IMR-90 (cell line): ENCODE data around the gene KLF11. TPM values are rescaled to one million over a fixed set of nuclear protein-coding genes. Genes with fewer than 3 reads are reported as not detected.

Experiments
- ATAC-seq: fragments of 200-7000 bp; cut with Tn5 transposase; 2 replicates; pipeline ENCODE4 v1.9.1; 2020; ENCODE audit warnings: low read depth, mild to moderate bottlenecking, moderate library complexity
- BruUV-seq: library from RNA; stranded (reverse); fragments of 400-500 nt; replicated peaks from 2 replicates; lab custom pipeline; 2021; lab: Mats Ljungman, UMichigan
- CTCF ChIA-PET: fragments of 300-600 bp; formaldehyde crosslinking; extraction: SDS; loops from one replicate; lab custom pipeline; 2021; ENCODE audit warnings: antibody characterized with exemption; lab: Yijun Ruan, JAX
- POLR2A ChIA-PET: fragments of 300-600 bp; sonication (Branson Sonifier 250); formaldehyde crosslinking; loops from one replicate; lab custom pipeline; 2022; ENCODE audit warnings: antibody characterized with exemption; ENCODE audit not compliant: unreplicated experiment; lab: Charles Lee
- DNase-seq: peaks from one replicate; pipeline ENCODE4 v3.0.0; 2013
- H2AFZ ChIP-seq: replicated peaks from 2 replicates; pipeline ENCODE3; 2013; ENCODE audit warnings: low read length, mild to moderate bottlenecking; ENCODE audit not compliant: poor library complexity
- H2AK5ac ChIP-seq: 2 replicates; pipeline ENCODE4 v1.6.1; 2013; ENCODE audit warnings: low read depth, low read length, inconsistent platforms
- H2AK9ac ChIP-seq: replicated peaks from 2 replicates; pipeline ENCODE3; 2013; ENCODE audit warnings: mild to moderate bottlenecking, low read depth, low read length, moderate library complexity; ENCODE audit not compliant: poor library complexity
- H2BK120ac ChIP-seq: 2 replicates; pipeline ENCODE4 v1.6.1; 2013; ENCODE audit warnings: low read depth, low read length, inconsistent platforms
- H2BK15ac ChIP-seq: 3 replicates; pipeline ENCODE4 v1.6.1; 2013; ENCODE audit warnings: low read depth, low read length, inconsistent platforms
- H2BK20ac ChIP-seq: 2 replicates; pipeline ENCODE4 v1.6.1; 2013; ENCODE audit warnings: low read depth, mild to moderate bottlenecking, inconsistent platforms, low read length, moderate library complexity
- H2BK5ac ChIP-seq: 2 replicates; pipeline ENCODE4 v1.6.1; 2013; ENCODE audit warnings: mild to moderate bottlenecking, low read depth, low read length, inconsistent platforms; ENCODE audit not compliant: poor library complexity, severe bottlenecking
- H3K14ac ChIP-seq: replicated peaks from 2 replicates; pipeline ENCODE4 v1.6.1; 2013; ENCODE audit warnings: low read depth, low read length, inconsistent platforms
- H3K18ac ChIP-seq: 2 replicates; pipeline ENCODE4 v1.6.1; 2013; ENCODE audit warnings: low read depth, low read length, control low read depth
- H3K23ac ChIP-seq: 2 replicates; pipeline ENCODE4 v1.6.1; 2013; ENCODE audit warnings: low read depth, low read length, inconsistent platforms
- H3K27ac ChIP-seq: 2 replicates; pipeline ENCODE4 v1.5.1; 2013; ENCODE audit warnings: mild to moderate bottlenecking, control low read depth, low read length; ENCODE audit not compliant: insufficient read depth
- H3K27me3 ChIP-seq: 2 replicates; pipeline ENCODE4 v1.6.1; 2013; ENCODE audit warnings: low read length; ENCODE audit not compliant: control insufficient read depth, insufficient read depth
- H3K36me3 ChIP-seq: 2 replicates; pipeline ENCODE4 v1.6.1; 2013; ENCODE audit warnings: low read length, mixed read lengths; ENCODE audit not compliant: control insufficient read depth, insufficient read depth
- H3K4ac ChIP-seq: 2 replicates; pipeline ENCODE4 v1.6.1; 2013; ENCODE audit warnings: low read depth, low read length, inconsistent platforms
- H3K4me1 ChIP-seq: 2 replicates; pipeline ENCODE4 v1.6.1; 2013; ENCODE audit warnings: low read length, mixed read lengths; ENCODE audit not compliant: control insufficient read depth, insufficient read depth
- H3K4me2 ChIP-seq: 2 replicates; pipeline ENCODE4 v1.6.1; 2013; ENCODE audit warnings: low read depth, mild to moderate bottlenecking, control low read depth, low read length, moderate library complexity
- H3K4me3 ChIP-seq: 2 replicates; pipeline ENCODE4 v1.5.1; 2013; ENCODE audit warnings: low read depth, mild to moderate bottlenecking, control low read depth, low read length, moderate library complexity; ENCODE audit not compliant: insufficient read depth
- H3K56ac ChIP-seq: 2 replicates; pipeline ENCODE4 v1.6.1; 2013; ENCODE audit warnings: low read length, inconsistent platforms; ENCODE audit not compliant: insufficient read depth; ENCODE audit errors: extremely low read depth
- H3K79me1 ChIP-seq, 2 experiments: 2 replicates each; pipeline ENCODE4 v1.6.1; 2013; ENCODE audit warnings: low read length in 2 of 2, inconsistent platforms in 1 of 2, low read depth in 1 of 2
- H3K9ac ChIP-seq: 2 replicates; pipeline ENCODE4 v1.6.1; 2013; ENCODE audit warnings: low read depth, low read length, control low read depth
- H3K9me1 ChIP-seq: 2 replicates; pipeline ENCODE4 v1.6.1; 2013; ENCODE audit warnings: low read length, inconsistent platforms; ENCODE audit not compliant: insufficient read depth
- H3K9me3 ChIP-seq: 2 replicates; pipeline ENCODE4 v1.6.1; 2013; ENCODE audit warnings: low read length; ENCODE audit not compliant: control insufficient read depth, insufficient read depth
- H4K20me1 ChIP-seq: 2 replicates; pipeline ENCODE4 v1.6.1; 2013; ENCODE audit warnings: low read length, inconsistent platforms; ENCODE audit not compliant: insufficient read depth
- H4K5ac ChIP-seq: 2 replicates; pipeline ENCODE4 v1.6.1; 2013; ENCODE audit warnings: mild to moderate bottlenecking, low read depth, low read length, control low read depth
- H4K8ac ChIP-seq, 2 experiments: 2 replicates each; pipeline ENCODE4 v1.6.1; 2013; ENCODE audit warnings: low read depth in 2 of 2, low read length in 2 of 2, control low read depth in 1 of 2, inconsistent platforms in 1 of 2
- H4K91ac ChIP-seq: 2 replicates; pipeline ENCODE4 v1.6.1; 2013; ENCODE audit warnings: low read depth, low read length, inconsistent platforms; ENCODE audit not compliant: insufficient read depth
- CEBPB ChIP-seq: IDR thresholded peaks from 2 replicates; pipeline ENCODE4 v1.6.1; 2012; ENCODE audit warnings: low read depth, low read length, improper control_type of control experiment
- CHD1 ChIP-seq: IDR thresholded peaks from 2 replicates; pipeline ENCODE4 v1.6.1; 2012; ENCODE audit warnings: low read depth, low read length, improper control_type of control experiment
- FOS ChIP-seq: fragments of 150-350 bp; IDR thresholded peaks from 2 replicates; pipeline ENCODE4 v1.6.1; 2016; ENCODE audit warnings: low read depth, low read length
- MAFK ChIP-seq: IDR thresholded peaks from 2 replicates; pipeline ENCODE4 v1.6.1; 2012; ENCODE audit warnings: low read depth, low read length, improper control_type of control experiment
- MAZ ChIP-seq: IDR thresholded peaks from 2 replicates; pipeline ENCODE4 v1.6.1; 2012; ENCODE audit warnings: low read depth, mild to moderate bottlenecking, low read length, improper control_type of control experiment, moderate library complexity, borderline replicate concordance
- MXI1 ChIP-seq: IDR thresholded peaks from 2 replicates; pipeline ENCODE4 v1.6.1; 2012; ENCODE audit warnings: low read depth, mild to moderate bottlenecking, low read length, moderate library complexity, borderline replicate concordance
- NFE2L2 ChIP-seq: fragments of 150-350 bp; IDR thresholded peaks from 2 replicates; pipeline ENCODE4 v1.6.1; 2016; ENCODE audit warnings: low read depth, mild to moderate bottlenecking, low read length
- POLR2A ChIP-seq: IDR thresholded peaks from 2 replicates; pipeline ENCODE4 v1.6.1; 2012; ENCODE audit warnings: mild to moderate bottlenecking, low read depth, low read length
- RAD21 ChIP-seq: IDR thresholded peaks from 2 replicates; pipeline ENCODE4 v1.6.1; 2012; ENCODE audit warnings: low read length, improper control_type of control experiment
- RCOR1 ChIP-seq: IDR thresholded peaks from 2 replicates; pipeline ENCODE4 v1.6.1; 2012; ENCODE audit warnings: mild to moderate bottlenecking, low read length, improper control_type of control experiment; ENCODE audit not compliant: insufficient replicate concordance
- RFX5 ChIP-seq: IDR thresholded peaks from 2 replicates; pipeline ENCODE4 v1.8.0; 2012; ENCODE audit warnings: low read depth, mild to moderate bottlenecking, low read length, moderate library complexity
- SMC3 ChIP-seq: fragments of 150-350 bp; IDR thresholded peaks from 2 replicates; pipeline ENCODE4 v1.6.1; 2016; ENCODE audit warnings: low read depth, mild to moderate bottlenecking, antibody characterized with exemption, low read length, moderate library complexity
- WGBS, 2 experiments: methylation state at CpG; one replicate each; pipeline versions ENCODE4 v1.1.5 to v1.1.7; 2013; ENCODE audit warnings: missing lambda C conversion rate in 2 of 2; ENCODE audit not compliant: insufficient read length in 1 of 2; ENCODE audit errors: extremely low coverage in 2 of 2; 5-methylcytosine and 5-hydroxymethylcytosine counted together
- dilution Hi-C: fragments of 300-500 bp; cut with HindIII; formaldehyde crosslinking; loops from one replicate; pipeline ENCODE4 v1.14.3; 2018; ENCODE audit warnings: low sequenced_read_pairs; ENCODE audit not compliant: unreplicated experiment
- in situ Hi-C: fragments of 300-500 bp; cut with MboI; formaldehyde crosslinking; loops from 3 replicates; pipeline ENCODE4 v1.14.3; 2019; ENCODE audit warnings: low sequenced_read_pairs, inconsistent platforms, mixed read lengths
- intact Hi-C: fragments of 100-400 bp; cut with micrococcal nuclease; formaldehyde crosslinking; loops from 2 replicates; pipeline ENCODE4 v1.10.0; 2022
- polyA plus RNA-seq, 3 experiments: library from polyadenylated mRNA; depleted of rRNA; stranded (reverse); fragments of >200 nt; gene quantifications; 2 replicates each; pipeline ENCODE4 v1.2.3, GENCODE V29; 2012; ENCODE audit warnings: low replicate concordance in 1 of 3
- total RNA-seq: library from RNA; depleted of rRNA; stranded (reverse); fragments of >200 nt; gene quantifications from 2 replicates; pipeline ENCODE4 v1.2.3, GENCODE V29; 2012
- TF ChIP-seq, protein P1 (sequence below): conservative IDR thresholded peaks from 2 replicates; pipeline ENCODE4 v1.5.1; 2012; ENCODE audit warnings: mild to moderate bottlenecking, low read depth, low read length, improper control_type of control experiment
- TF ChIP-seq, protein P2 (sequence below): fragments of 150-350 bp; IDR thresholded peaks from 2 replicates; pipeline ENCODE4 v1.6.1; 2017; ENCODE audit warnings: mild to moderate bottlenecking, antibody characterized with exemption, low read length, low read depth
- TF ChIP-seq, protein P3 (sequence below): fragments of 150-350 bp; IDR thresholded peaks from 2 replicates; pipeline ENCODE4 v1.6.1; 2016; ENCODE audit warnings: low read depth, mild to moderate bottlenecking, low read length, moderate library complexity, borderline replicate concordance

Gene KLF11
- total and polyA plus RNA-seq, 2 of the 4 experiments (the other 2 are of a cell fraction) = 2.0 to 2.4 TPM

DNA sequence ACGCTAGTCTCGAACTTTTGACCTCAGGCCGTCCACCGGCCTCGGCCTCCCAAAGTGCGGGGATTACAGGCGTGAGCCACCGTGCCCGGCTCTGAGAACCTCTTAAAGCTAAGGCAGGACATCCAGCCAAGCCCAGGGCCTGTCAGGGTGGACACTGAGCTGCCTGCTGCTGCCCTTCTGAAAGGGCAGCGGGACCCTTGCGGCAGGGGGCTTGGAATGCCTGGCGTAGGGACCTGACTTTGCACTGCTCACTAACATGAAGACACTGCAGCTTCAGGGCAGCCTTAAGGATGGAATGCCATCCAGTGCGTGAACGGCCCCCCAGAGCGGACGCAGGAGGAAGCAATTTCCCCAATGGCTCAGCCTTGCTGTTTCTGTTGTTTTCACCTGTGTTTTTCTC lies 27.8 kb downstream of the KLF11 start:
- Histone ChIP-seq H3K9me1 (no peaks in the 10 kb centered on the region), H3K4ac (no peak overlapping the region), H2BK120ac (no peak overlapping the region), H4K8ac (no peak overlapping the region), H4K5ac (no peak overlapping the region), H2AFZ (no peak overlapping the region), H3K4me1 (no peaks in the 10 kb centered on the region), H3K4me3 (no peak overlapping the region), H2BK15ac (no peak overlapping the region), H2BK20ac (no peak overlapping the region), H2AK5ac (no peak overlapping the region), H3K27me3 (peaks cover 26% of the 10 kb centered on the region), H3K9ac (no peak overlapping the region), H3K79me1 (no peaks in the 10 kb centered on the region), H3K18ac (no peak overlapping the region), H4K20me1 (peaks cover 3% of the 10 kb centered on the region; the same call in 1 of the 2 replicates), H2AK9ac (no peak overlapping the region), H3K4me2 (no peak overlapping the region), H3K36me3 (no peaks in the 10 kb centered on the region), H4K91ac (no peak overlapping the region), H3K56ac (no peak overlapping the region), H3K27ac (no peak overlapping the region), H2BK5ac (no peak overlapping the region), H3K14ac (no peak overlapping the region), H3K23ac (no peak overlapping the region), H3K9me3 (peaks cover 2% of the 10 kb centered on the region; the same call in 1 of the 2 replicates)
- TF ChIP-seq RFX5 (no peak), FOS (no peak), NFE2L2 (no peak), RAD21 (no peak), RCOR1 (no peak), CHD1 (no peak), SMC3 (no peak), MAFK (no peak), POLR2A (no peak), MAZ (no peak), CEBPB (no peak), MXI1 (no peak)
- TF ChIP-seq, protein P1, sequence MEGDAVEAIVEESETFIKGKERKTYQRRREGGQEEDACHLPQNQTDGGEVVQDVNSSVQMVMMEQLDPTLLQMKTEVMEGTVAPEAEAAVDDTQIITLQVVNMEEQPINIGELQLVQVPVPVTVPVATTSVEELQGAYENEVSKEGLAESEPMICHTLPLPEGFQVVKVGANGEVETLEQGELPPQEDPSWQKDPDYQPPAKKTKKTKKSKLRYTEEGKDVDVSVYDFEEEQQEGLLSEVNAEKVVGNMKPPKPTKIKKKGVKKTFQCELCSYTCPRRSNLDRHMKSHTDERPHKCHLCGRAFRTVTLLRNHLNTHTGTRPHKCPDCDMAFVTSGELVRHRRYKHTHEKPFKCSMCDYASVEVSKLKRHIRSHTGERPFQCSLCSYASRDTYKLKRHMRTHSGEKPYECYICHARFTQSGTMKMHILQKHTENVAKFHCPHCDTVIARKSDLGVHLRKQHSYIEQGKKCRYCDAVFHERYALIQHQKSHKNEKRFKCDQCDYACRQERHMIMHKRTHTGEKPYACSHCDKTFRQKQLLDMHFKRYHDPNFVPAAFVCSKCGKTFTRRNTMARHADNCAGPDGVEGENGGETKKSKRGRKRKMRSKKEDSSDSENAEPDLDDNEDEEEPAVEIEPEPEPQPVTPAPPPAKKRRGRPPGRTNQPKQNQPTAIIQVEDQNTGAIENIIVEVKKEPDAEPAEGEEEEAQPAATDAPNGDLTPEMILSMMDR = no peak
- TF ChIP-seq, protein P2, sequence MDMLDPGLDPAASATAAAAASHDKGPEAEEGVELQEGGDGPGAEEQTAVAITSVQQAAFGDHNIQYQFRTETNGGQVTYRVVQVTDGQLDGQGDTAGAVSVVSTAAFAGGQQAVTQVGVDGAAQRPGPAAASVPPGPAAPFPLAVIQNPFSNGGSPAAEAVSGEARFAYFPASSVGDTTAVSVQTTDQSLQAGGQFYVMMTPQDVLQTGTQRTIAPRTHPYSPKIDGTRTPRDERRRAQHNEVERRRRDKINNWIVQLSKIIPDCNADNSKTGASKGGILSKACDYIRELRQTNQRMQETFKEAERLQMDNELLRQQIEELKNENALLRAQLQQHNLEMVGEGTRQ = no peak
- TF ChIP-seq, protein P3, sequence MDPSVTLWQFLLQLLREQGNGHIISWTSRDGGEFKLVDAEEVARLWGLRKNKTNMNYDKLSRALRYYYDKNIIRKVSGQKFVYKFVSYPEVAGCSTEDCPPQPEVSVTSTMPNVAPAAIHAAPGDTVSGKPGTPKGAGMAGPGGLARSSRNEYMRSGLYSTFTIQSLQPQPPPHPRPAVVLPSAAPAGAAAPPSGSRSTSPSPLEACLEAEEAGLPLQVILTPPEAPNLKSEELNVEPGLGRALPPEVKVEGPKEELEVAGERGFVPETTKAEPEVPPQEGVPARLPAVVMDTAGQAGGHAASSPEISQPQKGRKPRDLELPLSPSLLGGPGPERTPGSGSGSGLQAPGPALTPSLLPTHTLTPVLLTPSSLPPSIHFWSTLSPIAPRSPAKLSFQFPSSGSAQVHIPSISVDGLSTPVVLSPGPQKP = no peak
- CTCF ChIA-PET = interaction anchor here (0.6 to 3.1 kb wide), 6 partner anchors 25 to 1961 kb away, joined by 5 to 29 read pairs (median 6); no protein-coding TSS in a partner anchor
- 93% methylated on average over 16 of the region's 16 CpGs; no CpG with 5 or more reads in 1 of the 2 experiments for WGBS, 2 experiments
- DNase-seq = no peak
- intact Hi-C loops = loop anchor here (10.0 kb wide), 1 partner anchor 334 kb away; no protein-coding TSS in a partner anchor
- no peak for ATAC-seq
- no TSS peak for BruUV-seq
- dilution Hi-C loops = no loop called here
- in situ Hi-C loops = loop anchor here (10.0 kb wide), 1 partner anchor 594 kb away; no protein-coding TSS in a partner anchor
- POLR2A ChIA-PET = interaction anchor here (0.8 kb wide), 1 partner anchor 17 kb away, joined by 8 read pairs; no protein-coding TSS in a partner anchor
